B cell (primary cell): ENCODE results near the gene ATP9B. TPM values are rescaled to one million over a fixed set of nuclear protein-coding genes. Genes with fewer than 3 reads are reported as not detected.

Source experiments
- ATAC-seq: fragments of 200-7000 bp; cut with Tn5 transposase; one replicate; pipeline ENCODE4 v1.10.0; 2021; ENCODE audit warnings: low read depth, mild to moderate bottlenecking, moderate number of reproducible peaks, moderate library complexity
- CTCF ChIA-PET: fragments of 350-600 bp; sonication (Branson Sonifier 250); formaldehyde crosslinking; loops from one replicate; lab custom pipeline; 2021; ENCODE audit warnings: antibody characterized with exemption, inconsistent platforms; lab: Charles Lee
- POLR2A ChIA-PET: fragments of 350-600 bp; sonication (Branson Sonifier 250); formaldehyde crosslinking; loops from one replicate; lab custom pipeline; 2021; ENCODE audit warnings: antibody characterized with exemption; lab: Charles Lee
- DNase-seq: peaks from one replicate; pipeline ENCODE4 v3.0.0; 2013
- H2AFZ ChIP-seq: 2 replicates; pipeline ENCODE4 v1.6.1; 2012; ENCODE audit warnings: mild to moderate bottlenecking, low read depth, low read length; ENCODE audit not compliant: insufficient read depth, poor library complexity, severe bottlenecking
- H3K27ac ChIP-seq, 2 donors: 1 replicate in 1 of 2; 2 replicates in 1 of 2; pipeline ENCODE4 v1.5.1; 2012 to 2013; ENCODE audit warnings: low read length in 2 of 2, mild to moderate bottlenecking in 2 of 2, moderate library complexity in 1 of 2
- H3K27me3 ChIP-seq, 4 experiments: fragments of 200-600 bp in 1 of 4; sonication (generic) in 1 of 4; replicated peaks in 1 of 4; 1 replicate in 2 of 4; 2 replicates in 2 of 4; pipeline versions ENCODE4 v1.6.1 to v1.7.0; 2013 to 2016; ENCODE audit warnings: low read length in 3 of 4, mild to moderate bottlenecking in 2 of 4, mixed read lengths in 1 of 4, moderate library complexity in 1 of 4; ENCODE audit not compliant: insufficient read depth in 4 of 4, control insufficient read depth in 3 of 4; ENCODE audit errors: control extremely low read depth in 1 of 4
- H3K36me3 ChIP-seq, 2 experiments: replicated peaks in 1 of 2; 1 replicate in 1 of 2; 2 replicates in 1 of 2; pipeline versions ENCODE4 v1.6.1 to v1.7.1; 2013; ENCODE audit warnings: low read length in 1 of 2; ENCODE audit not compliant: insufficient read depth in 2 of 2, control insufficient read depth in 1 of 2; ENCODE audit errors: control extremely low read depth in 1 of 2, extremely low read depth in 1 of 2
- H3K4me1 ChIP-seq, 2 donors: fragments of 200-600 bp in 1 of 2; sonication (generic) in 1 of 2; 1 replicate in 1 of 2; 2 replicates in 1 of 2; pipeline versions ENCODE4 v1.5.1 to v1.6.1; 2013 to 2017; ENCODE audit warnings: low read length in 2 of 2; ENCODE audit not compliant: control insufficient read depth in 2 of 2, insufficient read depth in 2 of 2
- H3K4me2 ChIP-seq: replicated peaks from 2 replicates; pipeline ENCODE3; 2012; ENCODE audit warnings: mild to moderate bottlenecking, low read depth, low read length; ENCODE audit not compliant: poor library complexity, severe bottlenecking
- H3K4me3 ChIP-seq, 5 experiments: fragments of 200-600 bp in 1 of 5; sonication (generic) in 1 of 5; 1 replicate in 3 of 5; 2 replicates in 2 of 5; pipeline versions ENCODE4 v1.5.1 to v1.7.0; 2011 to 2016; ENCODE audit warnings: low read length in 4 of 5, mild to moderate bottlenecking in 4 of 5, low read depth in 2 of 5, control low read depth in 1 of 5, moderate library complexity in 1 of 5; ENCODE audit not compliant: insufficient read depth in 1 of 5; ENCODE audit errors: control extremely low read depth in 1 of 5, extremely low read depth in 1 of 5
- H3K79me2 ChIP-seq: fragments of 200-600 bp; sonication (generic); one replicate; pipeline ENCODE4 v1.6.0; 2016; ENCODE audit warnings: low read length; ENCODE audit not compliant: control insufficient read depth, insufficient read depth
- H3K9ac ChIP-seq: fragments of 200-600 bp; sonication (generic); 2 replicates; pipeline ENCODE4 v1.6.1; 2017; ENCODE audit warnings: mild to moderate bottlenecking, low read length, moderate library complexity
- H3K9me3 ChIP-seq, 3 donors: one replicate each; pipeline versions ENCODE4 v1.6.1 to v1.7.1; 2013; ENCODE audit warnings: low read length in 2 of 3; ENCODE audit not compliant: control insufficient read depth in 2 of 3, insufficient read depth in 1 of 3; ENCODE audit errors: control extremely low read depth in 1 of 3
- H4K20me1 ChIP-seq: 2 replicates; pipeline ENCODE4 v1.6.0; 2012; ENCODE audit warnings: mild to moderate bottlenecking, low read length; ENCODE audit not compliant: insufficient read depth, control insufficient read depth, poor library complexity, severe bottlenecking
- H3K27ac Mint-ChIP-seq: one replicate; pipeline ENCODE4 v1.8.0; 2021; ENCODE audit warnings: mixed read lengths
- H3K27me3 Mint-ChIP-seq: one replicate; pipeline ENCODE4 v1.8.0; 2021; ENCODE audit warnings: mixed read lengths
- H3K4me1 Mint-ChIP-seq: one replicate; pipeline ENCODE4 v1.8.0; 2021; ENCODE audit warnings: mixed read lengths
- H3K4me3 Mint-ChIP-seq: one replicate; pipeline ENCODE4 v1.8.0; 2021; ENCODE audit warnings: mixed read lengths
- H3K9me3 Mint-ChIP-seq: one replicate; pipeline ENCODE4 v1.8.0; 2022; ENCODE audit warnings: mixed read lengths; ENCODE audit not compliant: insufficient read depth
- CTCF ChIP-seq: fragments of 200-600 bp; IDR thresholded peaks from one replicate; pipeline ENCODE4 v1.8.0; 2022; ENCODE audit warnings: antibody characterized with exemption, mild to moderate bottlenecking
- EZH2 ChIP-seq: IDR thresholded peaks from 2 replicates; pipeline ENCODE4 v1.6.1; 2012; ENCODE audit warnings: borderline replicate concordance, low read depth, mild to moderate bottlenecking, moderate library complexity, low read length; ENCODE audit not compliant: insufficient read depth, poor library complexity, severe bottlenecking
- WGBS: methylation state at CpG from one replicate; pipeline ENCODE4 v1.1.5; 2013; ENCODE audit warnings: missing lambda C conversion rate; ENCODE audit not compliant: insufficient coverage; 5-methylcytosine and 5-hydroxymethylcytosine counted together
- intact Hi-C: fragments of 100-400 bp; cut with micrococcal nuclease; formaldehyde crosslinking; loops from one replicate; pipeline ENCODE4 v1.10.0; 2022
- polyA plus RNA-seq: library from polyadenylated mRNA; depleted of rRNA; stranded (reverse); fragments of >200 nt; gene quantifications from 2 replicates; pipeline ENCODE4 v1.2.3, GENCODE V29; 2012
- total RNA-seq, 2 donors: library from RNA; stranded (reverse); fragments of 120-200 nt in 1 of 2; gene quantifications; 1 replicate in 1 of 2; 2 replicates in 1 of 2; pipeline versions ENCODE4 v1.2.3 to v1.2.4, GENCODE V29; 2013 to 2022

Gene ATP9B
- total and polyA plus RNA-seq, 2 donors (not counting 1 experiment from before 2014, with no cell fraction given) = 34.3 to 71.7 TPM

GRCh38 chr18:79410171-79410641 lies 341.0 kb downstream of the ATP9B start:
- no peak overlapping the region for H2AFZ ChIP-seq
- no peak overlapping the region for H3K4me3 Mint-ChIP-seq
- peaks cover 96% of the 10 kb centered on the region for H3K79me2 ChIP-seq
- no peak overlapping the region for H3K4me2 ChIP-seq
- ATAC-seq (no peak), DNase-seq (no peak)
- TF ChIP-seq EZH2 = no peak
- no peak for TF ChIP-seq CTCF
- no peaks in the 10 kb centered on the region for H3K27me3 Mint-ChIP-seq
- H3K27me3 ChIP-seq = no peaks in the 10 kb centered on the region
- intact Hi-C loops = no loop called here
- no peak overlapping the region for H3K27ac ChIP-seq
- H3K4me1 Mint-ChIP-seq = peaks cover 42% of the 10 kb centered on the region
- peaks cover 3 to 63% of the 10 kb centered on the region in 2 experiments for H3K36me3 ChIP-seq
- H4K20me1 ChIP-seq = peaks cover 73% of the 10 kb centered on the region
- ChIA-PET CTCF (interaction anchor here (0.9 kb wide), 2 partner anchors 32 kb away, joined by 3 to 4 read pairs; no protein-coding TSS in a partner anchor), POLR2A (no interaction called here)
- WGBS = 98% methylated on average over 24 of the region's 30 CpGs
- H3K9me3 Mint-ChIP-seq = no peaks in the 10 kb centered on the region
- no peaks in the 10 kb centered on the region for H3K9me3 ChIP-seq
- no peak overlapping the region for H3K9ac ChIP-seq
- no peak overlapping the region for H3K27ac Mint-ChIP-seq
- peaks cover 18 to 21% of the 10 kb centered on the region in 2 donors for H3K4me1 ChIP-seq
- no peak overlapping the region for H3K4me3 ChIP-seq

- intact Hi-C loops = no loop called here
- CTCF ChIA-PET = interaction anchor here (0.9 kb wide), 2 partner anchors 32 kb away, joined by 3 to 4 read pairs; no protein-coding TSS in a partner anchor
- Mint-ChIP-seq H3K27me3 (no peaks in the 10 kb centered on the region), H3K4me1 (peaks cover 35% of the 10 kb centered on the region), H3K4me3 (no peak overlapping the region), H3K9me3 (no peaks in the 10 kb centered on the region), H3K27ac (no peak overlapping the region)
- H3K4me2 ChIP-seq = no peak overlapping the region
- 97% methylated on average over 71 of the region's 84 CpGs for WGBS
- peaks cover 78% of the 10 kb centered on the region for H4K20me1 ChIP-seq
- no peak overlapping the region for H3K9ac ChIP-seq
- H3K79me2 ChIP-seq = peaks cover 98% of the 10 kb centered on the region
- H3K27me3 ChIP-seq = no peaks in the 10 kb centered on the region
- no peaks in the 10 kb centered on the region for H3K9me3 ChIP-seq
- ATAC-seq = no peak
- no peak for TF ChIP-seq EZH2
- no peak for TF ChIP-seq CTCF
- no peak overlapping the region for H2AFZ ChIP-seq
- no peak for DNase-seq
- H3K36me3 ChIP-seq = peaks cover 3 to 65% of the 10 kb centered on the region in 2 experiments
- no peak overlapping the region for H3K4me3 ChIP-seq
- H3K4me1 ChIP-seq = peaks cover 12 to 13% of the 10 kb centered on the region in 2 donors
- POLR2A ChIA-PET = interaction anchor here (0.6 kb wide), 1 partner anchor 74 kb away, joined by 3 read pairs; no protein-coding TSS in a partner anchor
- no peak overlapping the region for H3K27ac ChIP-seq
These were observed 341.8 kb downstream of the ATP9B start for GRCh38 chr18:79410731-79411613.
